Measurements from ENCODE around the gene RBM6.

RBM6 gene

GRCh38 chr3:50100956-50101845, 161.3 kb downstream of the RBM6 start:
- peak; percentile 28 for DNase-seq

DNA sequence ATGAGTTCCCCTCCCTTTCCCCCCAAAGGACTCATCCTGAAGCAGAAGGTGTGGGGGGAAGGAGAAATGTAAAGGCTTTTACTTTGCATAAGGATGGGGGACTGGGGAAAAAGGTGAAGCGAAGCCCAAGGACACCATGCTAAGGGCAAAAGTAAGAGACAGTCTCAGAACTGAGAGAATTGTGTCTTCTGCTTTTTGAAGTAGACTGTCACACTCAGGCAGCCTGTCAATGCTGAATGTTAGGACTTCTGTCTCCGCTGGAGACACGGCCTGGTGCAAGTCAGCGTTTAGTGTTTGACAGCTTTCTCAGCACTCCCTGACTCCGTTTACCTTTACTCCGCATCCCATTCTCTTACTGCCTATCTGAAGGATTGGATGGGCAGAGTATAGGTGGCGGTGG, 162.6 kb downstream of the RBM6 start:
- DNase-seq = no peak

DNA sequence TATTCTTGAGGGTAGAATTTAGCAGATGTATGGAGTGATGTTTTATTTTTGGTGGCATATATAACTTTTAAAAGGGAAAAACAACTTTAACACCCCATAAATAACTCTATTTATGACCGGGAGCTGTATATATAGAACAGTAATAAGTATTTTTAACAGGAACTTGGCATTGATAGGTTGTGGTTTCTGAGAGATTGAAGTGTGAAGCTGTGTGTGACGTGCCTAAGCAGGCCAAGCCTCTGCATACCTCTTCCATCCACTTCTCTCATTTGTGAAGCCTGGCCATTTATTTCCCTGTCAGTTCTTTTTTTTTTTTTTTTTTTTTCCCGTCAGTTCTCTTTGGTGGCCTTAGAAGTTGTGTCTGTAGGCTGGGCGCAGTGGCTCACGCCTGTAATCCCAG, 171.8 kb downstream of the RBM6 start:
- DNase-seq = no peak

DNA sequence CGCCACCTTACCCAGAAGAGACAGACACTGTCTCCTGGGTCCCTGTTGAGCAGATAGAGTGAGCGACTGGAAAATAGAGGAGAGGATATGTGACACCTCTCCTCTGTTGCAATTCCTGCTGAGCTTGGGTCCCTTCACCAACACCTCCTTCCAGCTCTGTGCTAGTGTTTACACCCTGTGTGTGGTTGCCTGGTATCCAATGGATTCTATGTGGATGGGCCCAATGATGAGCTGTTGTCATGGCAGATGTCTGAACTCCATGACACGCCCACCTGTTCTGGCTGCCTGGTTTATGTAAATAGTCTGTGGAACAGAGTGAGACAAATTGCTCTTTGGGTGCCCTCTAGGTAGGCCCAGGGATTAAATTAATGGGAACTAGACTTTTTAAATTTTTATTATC, 172.5 kb downstream of the RBM6 start:
- DNase-seq = no peak

DNA sequence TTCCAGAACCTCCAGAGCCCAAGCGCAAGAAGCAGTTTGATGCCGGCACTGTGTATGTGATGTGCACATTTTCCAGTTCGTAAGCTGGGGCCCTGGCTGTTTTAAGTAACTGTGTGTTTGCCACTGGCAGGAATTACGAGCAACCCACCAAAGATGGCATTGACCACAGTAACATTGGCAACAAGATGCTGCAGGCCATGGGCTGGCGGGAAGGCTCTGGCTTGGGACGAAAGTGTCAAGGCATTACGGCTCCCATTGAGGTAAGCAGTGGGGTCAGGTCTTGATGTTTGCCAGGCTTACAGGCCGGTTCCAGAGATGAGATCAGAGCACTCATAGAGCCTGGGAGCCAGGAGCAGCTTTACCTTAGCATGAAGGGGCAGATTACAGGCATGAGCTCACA, 177.2 kb downstream of the RBM6 start:
- no peak for DNase-seq

DNA sequence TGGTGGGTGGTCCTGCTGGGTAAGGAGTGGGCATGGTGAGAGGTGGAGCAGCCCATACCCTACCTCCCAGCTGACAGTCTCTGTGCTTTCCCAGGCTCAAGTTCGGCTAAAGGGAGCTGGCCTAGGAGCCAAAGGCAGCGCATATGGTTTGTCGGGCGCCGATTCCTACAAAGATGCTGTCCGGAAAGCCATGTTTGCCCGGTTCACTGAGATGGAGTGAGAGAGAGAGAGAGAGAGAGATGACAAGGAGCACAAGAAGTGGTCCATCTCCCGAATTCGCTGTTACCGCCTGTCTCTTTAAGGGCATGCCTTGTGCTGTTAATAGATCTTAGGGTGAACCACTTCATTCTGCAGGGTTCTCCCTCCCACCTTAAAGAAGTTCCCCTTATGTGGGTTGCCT, 178.3 kb downstream of the RBM6 start:
- DNase-seq = no peak

GRCh38 chr3:50119786-50120185, 179.8 kb downstream of the RBM6 start:
- DNase-seq = no peak

DNA sequence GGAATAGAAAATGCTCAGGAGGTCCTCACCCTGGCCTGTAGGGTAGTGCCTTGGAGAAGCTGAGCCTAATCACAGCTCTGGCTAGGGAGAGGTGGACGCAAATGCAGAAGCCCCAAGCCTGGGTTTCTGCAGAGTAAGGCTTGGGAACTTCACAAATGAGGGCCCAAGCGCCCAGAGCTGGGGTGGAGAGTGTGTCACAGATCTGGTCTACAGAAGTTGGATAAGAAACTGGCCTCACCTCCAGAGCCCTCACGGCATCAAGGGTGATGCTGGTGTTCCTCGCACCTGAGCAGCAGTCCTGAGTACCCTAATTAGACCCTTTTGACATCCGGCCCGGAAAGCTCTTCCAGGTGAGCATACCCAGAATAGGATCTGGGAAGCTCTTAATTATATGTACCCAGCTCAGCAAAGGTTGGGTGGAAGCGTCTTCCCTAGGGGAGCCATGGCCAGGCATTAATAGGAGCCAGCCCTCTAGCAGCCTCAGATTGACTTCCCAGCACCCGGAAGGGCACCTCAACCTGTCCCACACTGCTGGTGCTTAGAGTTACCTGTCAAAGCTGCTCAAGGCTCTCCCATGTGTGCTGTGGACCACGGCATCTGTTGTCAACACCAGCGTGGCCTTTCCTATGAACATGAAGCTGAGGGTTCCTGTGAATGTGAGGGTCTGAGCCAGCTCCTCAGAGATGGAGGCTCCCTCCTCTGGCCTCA, 180.6 kb downstream of the RBM6 start:
- no peak for DNase-seq

- DNase-seq = peak; percentile 75
These were observed 181.4 kb downstream of the RBM6 start for GRCh38 chr3:50121072-50122032.

DNA sequence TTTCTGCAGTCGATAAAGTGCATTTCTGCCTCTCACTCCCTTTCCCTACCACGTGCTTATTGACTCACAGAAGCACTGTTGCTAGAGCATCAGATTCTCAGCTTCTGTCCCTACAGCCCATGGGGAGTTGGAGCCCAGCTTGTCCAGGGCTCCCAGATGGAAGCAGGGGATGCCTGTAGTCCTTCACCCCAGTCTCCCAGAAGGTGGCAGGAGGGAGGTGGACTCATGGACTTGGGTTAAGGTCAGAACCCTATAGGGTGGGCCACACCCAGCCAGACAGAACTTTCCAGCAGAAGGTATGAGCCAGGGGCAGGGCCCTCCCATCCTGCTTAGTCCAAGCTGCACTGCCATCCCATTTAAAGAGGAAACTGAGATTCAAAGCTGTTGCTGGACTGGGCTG, 182.1 kb downstream of the RBM6 start:
- no peak for DNase-seq

- no peak for DNase-seq
These were observed 182.9 kb downstream of the RBM6 start for GRCh38 chr3:50122661-50123391.

DNA sequence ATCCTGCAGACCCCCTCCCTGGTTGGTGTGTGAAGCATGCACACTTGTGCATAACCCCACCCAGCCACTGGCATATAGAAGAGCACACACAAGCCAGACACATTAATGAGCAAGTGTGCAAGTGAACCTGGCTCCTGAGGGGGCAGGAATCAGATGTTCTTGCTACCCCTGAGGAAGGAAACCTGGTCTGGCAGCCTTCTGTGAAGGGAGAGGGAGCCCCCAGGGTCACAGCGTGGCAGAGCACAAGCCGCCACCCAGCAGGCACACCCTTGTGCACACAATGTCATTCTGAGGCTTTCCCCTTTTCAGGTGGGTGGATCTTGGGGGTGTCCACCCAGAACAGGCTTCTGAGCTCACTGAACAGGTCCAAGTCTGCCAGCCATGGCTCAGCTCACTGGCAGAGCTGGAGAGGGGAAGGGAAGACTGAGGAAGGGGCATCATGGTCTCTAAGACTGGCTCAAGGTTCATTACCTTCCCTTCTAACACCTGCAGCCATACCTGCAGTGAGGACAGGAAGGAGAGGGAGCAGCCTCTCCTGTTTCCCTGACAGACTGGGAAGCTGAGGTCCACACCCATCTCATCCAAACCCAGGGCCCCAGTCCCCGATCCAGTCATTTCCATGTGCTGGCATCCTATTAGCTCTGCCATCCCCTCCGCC, 183.6 kb downstream of the RBM6 start:
- no peak for DNase-seq

DNA sequence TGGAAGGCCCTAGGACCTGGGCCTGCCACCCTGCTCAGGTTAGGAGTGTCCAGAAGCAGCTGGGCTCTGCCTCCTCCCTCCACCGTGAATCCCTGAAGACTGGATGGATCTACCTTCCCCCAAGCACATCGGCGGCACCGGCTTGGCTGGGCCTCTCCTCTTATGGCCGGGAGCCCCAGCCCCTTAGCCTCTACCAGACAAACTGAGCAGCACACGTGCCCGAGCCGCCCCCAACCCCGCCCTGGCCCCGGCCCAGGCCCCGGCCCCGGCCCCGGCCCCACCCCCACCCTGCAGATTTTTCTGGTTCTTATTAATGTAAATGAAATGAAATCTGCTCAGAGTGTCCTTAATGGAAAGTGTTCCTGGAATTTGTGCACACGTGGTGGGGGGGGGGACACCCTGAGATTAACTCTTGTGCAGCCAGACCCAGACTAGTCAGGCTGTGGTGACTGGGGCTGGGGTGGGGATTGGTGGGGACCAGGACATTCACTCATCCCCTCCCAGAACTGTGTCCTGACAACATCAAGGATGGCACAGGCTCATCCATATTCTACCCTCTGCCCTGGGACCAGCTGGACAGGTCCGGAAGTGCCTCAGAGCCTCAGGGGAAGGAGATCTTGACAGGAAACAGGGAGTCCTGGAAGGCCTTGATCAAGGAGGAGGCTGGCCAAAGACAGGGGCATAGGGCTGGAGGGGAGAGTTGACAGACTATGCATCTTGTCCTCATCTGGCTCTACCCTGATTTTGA, 184.3 kb downstream of the RBM6 start:
- DNase-seq = peak; percentile 37

GRCh38 chr3:50124800-50125178, 184.8 kb downstream of the RBM6 start:
- DNase-seq = peak; percentile 44

- no peak for DNase-seq
These were observed 185.8 kb downstream of the RBM6 start for GRCh38 chr3:50125541-50126286.

DNA sequence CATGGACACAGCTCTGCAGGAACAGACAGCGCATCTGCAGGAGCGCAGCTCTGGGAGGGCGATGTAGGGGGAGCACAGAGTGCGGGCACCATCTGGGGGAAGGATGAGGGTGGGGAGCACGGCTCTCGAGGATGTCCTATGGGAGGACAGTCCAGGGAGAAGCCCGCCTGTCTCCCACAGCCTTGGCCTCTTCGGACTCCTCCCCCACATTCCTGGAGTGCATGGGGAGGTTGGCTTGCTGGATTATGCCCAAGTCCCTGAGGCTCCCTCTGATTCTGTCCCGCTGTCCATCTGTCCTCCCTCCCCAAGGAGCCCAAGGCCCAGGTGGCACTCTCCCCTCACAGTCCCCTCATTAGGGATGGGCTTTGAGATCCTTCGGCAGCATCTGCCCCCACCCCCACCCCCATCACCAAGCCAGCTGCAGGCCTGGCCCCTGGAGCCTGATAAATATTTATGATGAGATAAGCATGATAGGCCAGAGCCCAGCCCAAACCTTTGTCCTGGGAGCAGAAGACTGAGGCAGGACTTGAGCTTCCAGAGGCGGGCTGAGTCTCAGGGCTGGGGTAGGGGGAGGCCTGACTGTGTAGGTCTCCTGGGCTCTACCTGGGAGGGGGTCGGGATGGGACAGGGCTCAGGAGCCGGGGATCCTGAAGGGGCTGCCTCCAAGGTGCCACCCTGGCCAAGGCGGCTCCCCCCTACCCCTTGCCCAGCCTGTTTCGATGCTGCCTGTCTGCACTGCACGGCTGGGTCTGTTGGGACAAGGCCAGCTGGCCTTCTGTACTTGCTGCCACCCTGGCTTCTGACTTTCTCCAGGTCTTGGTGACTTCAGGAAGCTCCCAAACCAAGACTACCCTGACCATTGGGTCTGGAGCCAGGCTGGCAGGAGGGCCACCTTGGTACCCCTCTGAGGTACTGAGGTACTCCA, 186.6 kb downstream of the RBM6 start:
- peak; percentile 62 for DNase-seq
